GM12878 (cell line): ENCODE results near the gene SF1. TPM values are rescaled to one million over a fixed set of nuclear protein-coding genes. Genes with fewer than 3 reads are reported as not detected.

Experiments used
- ATAC-seq: fragments of 200-7000 bp; cut with Tn5 transposase; 3 replicates; pipeline ENCODE4 v1.9.1; 2020; ENCODE audit warnings: mild to moderate bottlenecking, moderate library complexity
- BruUV-seq: library from RNA; stranded (reverse); fragments of 400-500 nt; replicated peaks from 2 replicates; lab custom pipeline; 2021; lab: Mats Ljungman, UMichigan
- CTCF ChIA-PET: fragments of 300-600 bp; sonication (Branson Sonifier 250); formaldehyde crosslinking; extraction: SDS; loops from one replicate; lab custom pipeline; 2021; ENCODE audit warnings: inconsistent platforms; lab: Yijun Ruan, JAX
- POLR2A ChIA-PET: fragments of 350-600 bp; formaldehyde crosslinking; extraction: SDS; loops from one replicate; lab custom pipeline; 2021; ENCODE audit warnings: inconsistent platforms; lab: Charles Lee
- RAD21 ChIA-PET: fragments of 300-600 bp; sonication (Branson Sonifier 250); formaldehyde crosslinking; loops from one replicate; lab custom pipeline; 2023; ENCODE audit warnings: antibody characterized with exemption; ENCODE audit not compliant: unreplicated experiment; lab: Charles Lee
- SMC1A ChIA-PET: fragments of 300-600 bp; sonication (Branson Sonifier 250); formaldehyde crosslinking; loops from one replicate; lab custom pipeline; 2023; ENCODE audit not compliant: unreplicated experiment, uncharacterized antibody; lab: Charles Lee
- DNase-seq: peaks from one replicate; pipeline ENCODE4 v3.0.0-alpha.2; 2011; ENCODE audit warnings: low read depth, low spot score
- FAIRE-seq: peaks from 3 replicates; lab custom pipeline; 2011; peaks lifted over from hg19 to GRCh38; lab: Jason Lieb, UNC
- H2AFZ ChIP-seq: 2 replicates; pipeline ENCODE4 v1.6.0; 2011; ENCODE audit warnings: low read depth, low read length, control low read depth; ENCODE audit not compliant: control insufficient read depth
- H3K27ac ChIP-seq: 2 replicates; pipeline ENCODE4 v1.5.1; 2011; ENCODE audit warnings: control low read depth; ENCODE audit not compliant: control insufficient read depth, insufficient read depth
- H3K27me3 ChIP-seq, 2 experiments: replicated peaks in 1 of 2; 2 replicates each; pipeline versions ENCODE4 v1.6.0 to v1.6.1; 2011; ENCODE audit warnings: low read length in 1 of 2; ENCODE audit not compliant: control insufficient read depth in 2 of 2, insufficient read depth in 2 of 2
- H3K36me3 ChIP-seq, 2 experiments: 2 replicates each; pipeline ENCODE4 v1.5.1; 2011; ENCODE audit warnings: low read length in 1 of 2; ENCODE audit not compliant: control insufficient read depth in 2 of 2, insufficient read depth in 2 of 2
- H3K4me1 ChIP-seq: 2 replicates; pipeline ENCODE4 v1.6.1; 2011; ENCODE audit warnings: mild to moderate bottlenecking, low read length, moderate library complexity, mixed read lengths; ENCODE audit not compliant: control insufficient read depth, insufficient read depth
- H3K4me2 ChIP-seq: 2 replicates; pipeline ENCODE4 v1.6.0; 2011; ENCODE audit warnings: control low read depth; ENCODE audit not compliant: control insufficient read depth, insufficient read depth
- H3K4me3 ChIP-seq: fragments of 200-600 bp; sonication (generic); 2 replicates; pipeline ENCODE4 v1.5.1; 2016
- H3K79me2 ChIP-seq: 2 replicates; pipeline ENCODE4 v1.6.0; 2011; ENCODE audit warnings: low read length; ENCODE audit not compliant: control insufficient read depth, insufficient read depth
- H3K9ac ChIP-seq: 2 replicates; pipeline ENCODE4 v1.8.0; 2011; ENCODE audit warnings: low read length, control low read depth, mixed read lengths; ENCODE audit not compliant: control insufficient read depth, insufficient read depth
- H3K9me3 ChIP-seq: replicated peaks from 3 replicates; pipeline ENCODE4 v1.5.1; 2011; ENCODE audit warnings: mild to moderate bottlenecking, low read length; ENCODE audit not compliant: control insufficient read depth, insufficient read depth
- H4K20me1 ChIP-seq: 2 replicates; pipeline ENCODE4 v1.6.0; 2011; ENCODE audit not compliant: control insufficient read depth, insufficient read depth
- ASH2L ChIP-seq: fragments of 300-600, 200-600 bp; sonication (generic); IDR thresholded peaks from 2 replicates; pipeline ENCODE4 v1.6.1; 2017; ENCODE audit warnings: low read depth, mild to moderate bottlenecking, borderline replicate concordance
- BMI1 ChIP-seq: fragments of 450-650 bp; IDR thresholded peaks from 2 replicates; pipeline ENCODE4 v1.6.1; 2016; ENCODE audit warnings: mild to moderate bottlenecking, moderate library complexity, borderline replicate concordance
- NFXL1 ChIP-seq: fragments of 450-650 bp; IDR thresholded peaks from 2 replicates; pipeline ENCODE4 v1.6.1; 2017; ENCODE audit warnings: antibody characterized with exemption, mild to moderate bottlenecking, borderline replicate concordance
- POLR2A ChIP-seq: IDR thresholded peaks from 2 replicates; pipeline ENCODE4 v1.6.1; 2011; ENCODE audit warnings: low read depth, mild to moderate bottlenecking, low read length
- POU2F2 ChIP-seq: IDR thresholded peaks from 3 replicates; pipeline ENCODE4 v1.6.1; 2011; ENCODE audit warnings: low read depth, mild to moderate bottlenecking, low read length, borderline replicate concordance
- SP1 ChIP-seq: IDR thresholded peaks from one replicate; pipeline ENCODE4 v1.6.1; 2011; ENCODE audit warnings: low read depth, low read length
- WRNIP1 ChIP-seq: IDR thresholded peaks from 2 replicates; pipeline ENCODE4 v1.6.1; 2011; ENCODE audit warnings: low read depth, low read length, improper control_type of control experiment, borderline replicate concordance
- ZNF622 ChIP-seq: fragments of 450-650 bp; IDR thresholded peaks from 2 replicates; pipeline ENCODE4 v1.6.1; 2017; ENCODE audit warnings: mild to moderate bottlenecking, inconsistent platforms
- WGBS: methylation state at CpG from one replicate; pipeline ENCODE4 v1.1.6; 2016; ENCODE audit warnings: low lambda C conversion rate; ENCODE audit not compliant: insufficient replicate concordance, insufficient coverage; ENCODE audit errors: missing lambda C conversion rate; 5-methylcytosine and 5-hydroxymethylcytosine counted together
- in situ Hi-C: fragments of 300-500 bp; cut with MboI; formaldehyde crosslinking; loops from 9 replicates; pipeline ENCODE4 v1.14.3; 2018; ENCODE audit warnings: mixed read lengths
- intact Hi-C: fragments of 100-400 bp; cut with micrococcal nuclease; formaldehyde crosslinking; loops from one replicate; pipeline ENCODE4 v1.14.2; 2022; ENCODE audit not compliant: unreplicated experiment
- polyA plus RNA-seq, 11 experiments: library from polyadenylated mRNA; depleted of rRNA in 4 of 11; unstranded in 6 of 11; stranded (reverse) in 5 of 11; fragments of >200 nt; fragmentation: Nextera tagmentation in 4 of 11; fragmentation: Illumina TruSeq in 1 of 11; extraction: Ambion mirVana in 4 of 11; extraction: Trizol in 1 of 11; gene quantifications; 1 replicate in 1 of 11; 2 replicates in 10 of 11; pipeline versions ENCODE4 v1.2.1 to v1.2.3, GENCODE V29; 2011 to 2016; ENCODE audit warnings: inconsistent platforms in 2 of 11, missing spikeins in 2 of 11, low read depth in 1 of 11
- total RNA-seq, 4 experiments: library from RNA; depleted of rRNA in 3 of 4; stranded (reverse); fragments of >200 nt in 3 of 4; fragmentation: Illumina TruSeq in 1 of 4; extraction: Trizol in 1 of 4; gene quantifications; 2 replicates each; pipeline versions ENCODE4 v1.2.1 to v1.2.3, GENCODE V29; 2013 to 2021
- TF ChIP-seq, protein P1 (sequence below): IDR thresholded peaks from 2 replicates; pipeline ENCODE4 v1.6.1; 2012; ENCODE audit warnings: mild to moderate bottlenecking, low read depth, low read length
- TF ChIP-seq, protein P2 (sequence below): fragments of 150-350 bp; IDR thresholded peaks from 2 replicates; pipeline ENCODE4 v1.6.1; 2014; ENCODE audit warnings: mild to moderate bottlenecking, low read depth, low read length
- TF ChIP-seq, protein P3 (sequence below): fragments of 450-650 bp; IDR thresholded peaks from 2 replicates; pipeline ENCODE4 v1.6.1; 2018; ENCODE audit warnings: borderline replicate concordance, mild to moderate bottlenecking; ENCODE audit not compliant: partially characterized antibody
- TF ChIP-seq, protein P4 (sequence below), 3 experiments: IDR thresholded peaks in 2 of 3; conservative IDR thresholded peaks in 1 of 3; 2 replicates each; pipeline ENCODE4 v1.5.1; 2011; ENCODE audit warnings: low read depth in 3 of 3, low read length in 3 of 3, mild to moderate bottlenecking in 3 of 3, control low read depth in 2 of 3, moderate library complexity in 2 of 3, inconsistent platforms in 1 of 3, mixed read lengths in 1 of 3; ENCODE audit not compliant: control insufficient read depth in 2 of 3, insufficient read depth in 1 of 3; ENCODE audit errors: extremely low read depth in 1 of 3

Gene SF1
- total and polyA plus RNA-seq, 10 of the 15 experiments (the other 5 are each of a cell fraction or from before 2014, with no cell fraction given): 13.6 to 337 (median 103) TPM

DNA sequence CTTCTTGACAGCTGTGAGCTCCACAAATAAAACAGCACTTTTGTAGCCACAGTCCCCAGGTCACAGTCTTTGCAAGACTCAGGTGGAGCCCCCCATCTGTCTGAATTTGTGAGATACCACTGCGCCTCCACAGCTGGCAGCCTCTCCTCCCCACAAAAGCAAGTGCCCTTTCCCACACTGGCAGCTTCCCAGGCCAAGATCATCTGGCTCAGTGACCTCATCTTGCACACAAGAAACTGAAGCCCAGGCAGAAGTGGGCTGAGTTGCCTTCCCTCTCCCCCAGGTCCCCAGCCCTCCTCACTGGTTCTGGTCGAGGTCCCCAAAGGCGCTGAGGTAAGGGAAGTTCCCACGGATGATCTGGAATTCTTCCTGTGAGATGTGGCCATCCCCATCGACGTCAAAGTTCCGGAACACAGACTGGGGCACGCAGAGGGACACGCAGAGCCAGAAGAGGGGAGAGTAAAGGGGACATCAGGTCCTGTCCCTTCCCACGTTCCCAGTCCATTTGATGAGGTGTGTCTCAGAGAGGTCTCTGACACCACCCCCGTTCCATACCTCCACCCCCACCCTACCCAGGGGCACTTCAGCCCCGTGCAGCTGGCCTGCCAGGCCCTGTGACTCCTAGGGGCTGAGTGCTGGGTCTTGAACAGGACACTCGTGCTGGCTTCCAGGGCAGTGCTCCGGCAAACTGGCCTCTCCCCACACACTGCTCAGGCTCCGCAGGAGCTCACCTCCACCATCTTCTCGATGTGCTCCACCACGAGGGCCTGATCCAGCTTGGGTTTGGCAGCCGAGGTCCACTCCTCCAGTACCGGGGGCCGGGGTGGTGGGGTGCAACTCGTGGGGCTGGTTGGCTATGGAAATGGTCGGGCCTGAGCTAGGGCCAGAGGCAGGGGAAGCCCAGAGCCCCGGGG, 43.3 kb downstream of the SF1 start:
- no peak overlapping the region for H3K27ac ChIP-seq
- RAD21 ChIA-PET: interaction anchor here (1.6 to 1.7 kb wide), 2 partner anchors 11 to 46 kb away, joined by 4 to 5 read pairs; no protein-coding TSS in a partner anchor
- H4K20me1 ChIP-seq: no peaks in the 10 kb centered on the region
- POLR2A ChIA-PET: no interaction called here
- ATAC-seq (no peak), FAIRE-seq (no peak), DNase-seq (no peak)
- 33% methylated on average over 22 of the region's 23 CpGs for WGBS
- no peaks in the 10 kb centered on the region for H3K36me3 ChIP-seq
- CTCF ChIA-PET: interaction anchor here (0.8 to 9.7 kb wide), 9 partner anchors 8 to 84 kb away, joined by 3 to 86 read pairs (median 7); partner anchors contain the start of gene RASGRP2
- no peak overlapping the region for H3K4me3 ChIP-seq
- H2AFZ ChIP-seq: no peak overlapping the region
- no peaks in the 10 kb centered on the region for H3K9me3 ChIP-seq
- BruUV-seq: no TSS peak
- no peaks in the 10 kb centered on the region for H3K4me1 ChIP-seq
- H3K4me2 ChIP-seq: no peak overlapping the region
- intact Hi-C loops: no loop called here
- no peak overlapping the region for H3K9ac ChIP-seq
- H3K79me2 ChIP-seq: no peaks in the 10 kb centered on the region
- in situ Hi-C loops: loop anchor here (5.0 kb wide), 1 partner anchor 48 kb away; no protein-coding TSS in a partner anchor
- SMC1A ChIA-PET: interaction anchor here (0.9 to 3.5 kb wide), 4 partner anchors 11 to 85 kb away, joined by 3 to 11 read pairs (median 8); no protein-coding TSS in a partner anchor
- H3K27me3 ChIP-seq: no peaks in the 10 kb centered on the region
- TF ChIP-seq BMI1 (no peak), NFXL1 (no peak), ASH2L (no peak), ZNF622 (no peak), POU2F2 (no peak), WRNIP1 (no peak), SP1 (no peak), POLR2A (no peak)
- TF ChIP-seq, protein P1, sequence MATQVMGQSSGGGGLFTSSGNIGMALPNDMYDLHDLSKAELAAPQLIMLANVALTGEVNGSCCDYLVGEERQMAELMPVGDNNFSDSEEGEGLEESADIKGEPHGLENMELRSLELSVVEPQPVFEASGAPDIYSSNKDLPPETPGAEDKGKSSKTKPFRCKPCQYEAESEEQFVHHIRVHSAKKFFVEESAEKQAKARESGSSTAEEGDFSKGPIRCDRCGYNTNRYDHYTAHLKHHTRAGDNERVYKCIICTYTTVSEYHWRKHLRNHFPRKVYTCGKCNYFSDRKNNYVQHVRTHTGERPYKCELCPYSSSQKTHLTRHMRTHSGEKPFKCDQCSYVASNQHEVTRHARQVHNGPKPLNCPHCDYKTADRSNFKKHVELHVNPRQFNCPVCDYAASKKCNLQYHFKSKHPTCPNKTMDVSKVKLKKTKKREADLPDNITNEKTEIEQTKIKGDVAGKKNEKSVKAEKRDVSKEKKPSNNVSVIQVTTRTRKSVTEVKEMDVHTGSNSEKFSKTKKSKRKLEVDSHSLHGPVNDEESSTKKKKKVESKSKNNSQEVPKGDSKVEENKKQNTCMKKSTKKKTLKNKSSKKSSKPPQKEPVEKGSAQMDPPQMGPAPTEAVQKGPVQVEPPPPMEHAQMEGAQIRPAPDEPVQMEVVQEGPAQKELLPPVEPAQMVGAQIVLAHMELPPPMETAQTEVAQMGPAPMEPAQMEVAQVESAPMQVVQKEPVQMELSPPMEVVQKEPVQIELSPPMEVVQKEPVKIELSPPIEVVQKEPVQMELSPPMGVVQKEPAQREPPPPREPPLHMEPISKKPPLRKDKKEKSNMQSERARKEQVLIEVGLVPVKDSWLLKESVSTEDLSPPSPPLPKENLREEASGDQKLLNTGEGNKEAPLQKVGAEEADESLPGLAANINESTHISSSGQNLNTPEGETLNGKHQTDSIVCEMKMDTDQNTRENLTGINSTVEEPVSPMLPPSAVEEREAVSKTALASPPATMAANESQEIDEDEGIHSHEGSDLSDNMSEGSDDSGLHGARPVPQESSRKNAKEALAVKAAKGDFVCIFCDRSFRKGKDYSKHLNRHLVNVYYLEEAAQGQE: no peak
- TF ChIP-seq, protein P2, sequence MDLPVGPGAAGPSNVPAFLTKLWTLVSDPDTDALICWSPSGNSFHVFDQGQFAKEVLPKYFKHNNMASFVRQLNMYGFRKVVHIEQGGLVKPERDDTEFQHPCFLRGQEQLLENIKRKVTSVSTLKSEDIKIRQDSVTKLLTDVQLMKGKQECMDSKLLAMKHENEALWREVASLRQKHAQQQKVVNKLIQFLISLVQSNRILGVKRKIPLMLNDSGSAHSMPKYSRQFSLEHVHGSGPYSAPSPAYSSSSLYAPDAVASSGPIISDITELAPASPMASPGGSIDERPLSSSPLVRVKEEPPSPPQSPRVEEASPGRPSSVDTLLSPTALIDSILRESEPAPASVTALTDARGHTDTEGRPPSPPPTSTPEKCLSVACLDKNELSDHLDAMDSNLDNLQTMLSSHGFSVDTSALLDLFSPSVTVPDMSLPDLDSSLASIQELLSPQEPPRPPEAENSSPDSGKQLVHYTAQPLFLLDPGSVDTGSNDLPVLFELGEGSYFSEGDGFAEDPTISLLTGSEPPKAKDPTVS: no peak
- TF ChIP-seq, protein P3, sequence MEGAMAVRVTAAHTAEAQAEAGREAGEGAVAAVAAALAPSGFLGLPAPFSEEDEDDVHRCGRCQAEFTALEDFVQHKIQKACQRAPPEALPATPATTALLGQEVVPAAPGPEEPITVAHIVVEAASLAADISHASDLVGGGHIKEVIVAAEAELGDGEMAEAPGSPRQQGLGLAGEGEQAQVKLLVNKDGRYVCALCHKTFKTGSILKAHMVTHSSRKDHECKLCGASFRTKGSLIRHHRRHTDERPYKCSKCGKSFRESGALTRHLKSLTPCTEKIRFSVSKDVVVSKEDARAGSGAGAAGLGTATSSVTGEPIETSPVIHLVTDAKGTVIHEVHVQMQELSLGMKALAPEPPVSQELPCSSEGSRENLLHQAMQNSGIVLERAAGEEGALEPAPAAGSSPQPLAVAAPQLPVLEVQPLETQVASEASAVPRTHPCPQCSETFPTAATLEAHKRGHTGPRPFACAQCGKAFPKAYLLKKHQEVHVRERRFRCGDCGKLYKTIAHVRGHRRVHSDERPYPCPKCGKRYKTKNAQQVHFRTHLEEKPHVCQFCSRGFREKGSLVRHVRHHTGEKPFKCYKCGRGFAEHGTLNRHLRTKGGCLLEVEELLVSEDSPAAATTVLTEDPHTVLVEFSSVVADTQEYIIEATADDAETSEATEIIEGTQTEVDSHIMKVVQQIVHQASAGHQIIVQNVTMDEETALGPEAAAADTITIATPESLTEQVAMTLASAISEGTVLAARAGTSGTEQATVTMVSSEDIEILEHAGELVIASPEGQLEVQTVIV: no peak
- TF ChIP-seq, protein P4, sequence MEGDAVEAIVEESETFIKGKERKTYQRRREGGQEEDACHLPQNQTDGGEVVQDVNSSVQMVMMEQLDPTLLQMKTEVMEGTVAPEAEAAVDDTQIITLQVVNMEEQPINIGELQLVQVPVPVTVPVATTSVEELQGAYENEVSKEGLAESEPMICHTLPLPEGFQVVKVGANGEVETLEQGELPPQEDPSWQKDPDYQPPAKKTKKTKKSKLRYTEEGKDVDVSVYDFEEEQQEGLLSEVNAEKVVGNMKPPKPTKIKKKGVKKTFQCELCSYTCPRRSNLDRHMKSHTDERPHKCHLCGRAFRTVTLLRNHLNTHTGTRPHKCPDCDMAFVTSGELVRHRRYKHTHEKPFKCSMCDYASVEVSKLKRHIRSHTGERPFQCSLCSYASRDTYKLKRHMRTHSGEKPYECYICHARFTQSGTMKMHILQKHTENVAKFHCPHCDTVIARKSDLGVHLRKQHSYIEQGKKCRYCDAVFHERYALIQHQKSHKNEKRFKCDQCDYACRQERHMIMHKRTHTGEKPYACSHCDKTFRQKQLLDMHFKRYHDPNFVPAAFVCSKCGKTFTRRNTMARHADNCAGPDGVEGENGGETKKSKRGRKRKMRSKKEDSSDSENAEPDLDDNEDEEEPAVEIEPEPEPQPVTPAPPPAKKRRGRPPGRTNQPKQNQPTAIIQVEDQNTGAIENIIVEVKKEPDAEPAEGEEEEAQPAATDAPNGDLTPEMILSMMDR (IDR thresholded peaks at IDR 0.05 in 2 of 3, conservative IDR thresholded peaks at IDR 0.05 in 1 of 3; ENCODE audit: control insufficient read depth in 2 of 3, extremely low read depth in 1 of 3, insufficient read depth in 1 of 3, low read depth in 3 of 3, low read length in 3 of 3): no peak
